ENCODE measurements around the gene ZFYVE19. TPM values are rescaled to one million over a fixed set of nuclear protein-coding genes. Genes with fewer than 3 reads are reported as not detected.

Gene ZFYVE19
- total RNA-seq, 1 donor: 17.3 TPM

DNA sequence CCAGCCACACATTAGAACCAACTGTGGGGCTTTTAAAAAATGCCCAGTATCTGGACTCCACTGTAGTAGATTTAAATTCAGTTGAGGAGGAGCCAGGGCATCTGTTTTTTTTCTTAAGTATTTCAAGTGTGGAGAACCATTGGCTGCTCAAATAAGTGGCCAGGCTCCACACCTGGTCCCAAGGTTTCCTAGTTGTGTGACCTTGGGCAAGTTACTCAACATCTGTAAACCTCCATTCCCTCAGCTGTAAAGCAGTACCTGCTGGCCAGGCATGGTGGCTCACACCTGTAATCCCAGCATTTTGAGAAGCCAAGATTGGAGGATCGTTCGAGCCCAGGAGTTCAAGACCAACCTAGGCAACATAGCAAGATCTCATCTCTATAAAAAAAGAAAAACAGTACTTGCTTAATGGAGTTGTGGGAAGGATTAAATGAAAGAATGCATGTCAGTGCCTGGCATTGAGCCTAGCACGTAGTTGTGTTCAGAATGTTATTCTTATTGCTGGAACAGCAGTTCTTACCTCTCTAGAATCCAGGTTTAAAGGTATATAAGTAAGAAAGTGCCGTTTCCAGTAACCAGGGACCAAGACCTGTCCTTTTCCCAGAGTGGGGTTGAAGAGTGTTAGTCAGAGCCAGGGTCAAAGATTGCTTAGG is 19.7 kb downstream of the ZFYVE19 start:
- no peak overlapping the region for H3K4me3 ChIP-seq (ENCODE audit: low read depth, low read length)
- TF ChIP-seq, protein P1, sequence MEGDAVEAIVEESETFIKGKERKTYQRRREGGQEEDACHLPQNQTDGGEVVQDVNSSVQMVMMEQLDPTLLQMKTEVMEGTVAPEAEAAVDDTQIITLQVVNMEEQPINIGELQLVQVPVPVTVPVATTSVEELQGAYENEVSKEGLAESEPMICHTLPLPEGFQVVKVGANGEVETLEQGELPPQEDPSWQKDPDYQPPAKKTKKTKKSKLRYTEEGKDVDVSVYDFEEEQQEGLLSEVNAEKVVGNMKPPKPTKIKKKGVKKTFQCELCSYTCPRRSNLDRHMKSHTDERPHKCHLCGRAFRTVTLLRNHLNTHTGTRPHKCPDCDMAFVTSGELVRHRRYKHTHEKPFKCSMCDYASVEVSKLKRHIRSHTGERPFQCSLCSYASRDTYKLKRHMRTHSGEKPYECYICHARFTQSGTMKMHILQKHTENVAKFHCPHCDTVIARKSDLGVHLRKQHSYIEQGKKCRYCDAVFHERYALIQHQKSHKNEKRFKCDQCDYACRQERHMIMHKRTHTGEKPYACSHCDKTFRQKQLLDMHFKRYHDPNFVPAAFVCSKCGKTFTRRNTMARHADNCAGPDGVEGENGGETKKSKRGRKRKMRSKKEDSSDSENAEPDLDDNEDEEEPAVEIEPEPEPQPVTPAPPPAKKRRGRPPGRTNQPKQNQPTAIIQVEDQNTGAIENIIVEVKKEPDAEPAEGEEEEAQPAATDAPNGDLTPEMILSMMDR (IDR thresholded peaks at IDR 0.05; ENCODE audit: insufficient read depth, low read depth, low read length): no peak
- no peak for DNase-seq (ENCODE audit: low read depth)

DNA sequence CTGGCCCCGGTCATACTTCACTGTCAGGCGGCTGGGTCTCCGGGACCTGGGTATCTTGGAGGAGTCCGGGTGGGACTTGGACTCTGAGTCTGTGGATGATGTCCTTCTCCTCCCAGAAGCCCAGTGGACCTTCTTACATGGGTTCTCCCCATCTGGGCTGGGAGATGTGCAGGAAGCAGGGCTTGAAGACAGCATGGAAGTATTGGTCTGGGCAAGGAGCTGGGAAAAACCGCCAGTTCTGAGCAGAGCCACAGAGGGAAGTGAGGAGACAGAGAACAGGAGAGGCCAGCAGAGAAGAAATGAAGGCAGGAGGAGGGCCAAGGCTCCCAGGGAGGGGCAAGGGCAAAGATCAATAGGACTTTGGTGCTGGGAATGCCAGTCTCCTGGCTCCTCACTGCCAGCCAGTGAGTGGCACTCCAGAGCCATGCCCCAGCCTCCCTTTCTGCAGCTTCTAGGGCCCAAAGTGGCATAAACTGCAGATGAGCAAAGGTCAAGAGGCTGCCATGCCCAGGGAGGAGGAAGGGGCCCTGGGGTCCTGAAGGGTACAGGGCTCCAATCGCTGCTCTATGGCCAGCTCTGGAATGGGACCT is 21.7 kb downstream of the ZFYVE19 start, which contains the start of gene PPP1R14D:
Gene PPP1R14D, minus strand, starts transcription at position 262 of the 590 bp plus-strand sequence. Its CDS starts 67 bp downstream, at position 195.
- TF ChIP-seq, protein P1 (IDR thresholded peaks at IDR 0.05; ENCODE audit: insufficient read depth, low read depth, low read length): no peak
- H3K4me3 ChIP-seq (ENCODE audit: low read depth, low read length): no peak within 1 kb of the TSS
- no peak for DNase-seq (ENCODE audit: low read depth)

DNA sequence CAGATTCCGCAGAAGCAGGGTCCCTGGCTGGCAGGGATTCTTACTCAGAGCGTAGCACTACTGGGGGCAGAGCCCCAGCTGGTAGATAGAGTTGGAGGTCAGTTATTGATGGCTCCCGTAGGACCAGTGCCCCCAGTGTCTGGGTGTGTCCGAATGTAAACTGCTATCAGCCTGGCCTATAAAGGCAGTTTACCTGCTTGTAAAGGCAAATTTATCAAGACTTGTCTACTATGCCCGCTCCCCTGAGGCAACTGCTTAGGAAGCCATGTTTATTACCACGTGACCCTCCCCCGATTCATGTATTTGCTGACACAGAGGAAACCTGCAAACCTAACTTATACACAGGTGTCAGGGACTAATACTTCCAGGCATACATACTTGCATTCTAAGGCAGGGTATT is 22.2 kb downstream of the ZFYVE19 start:
- no peak overlapping the region for H3K4me3 ChIP-seq (ENCODE audit: low read depth, low read length)
- TF ChIP-seq, protein P1 (IDR thresholded peaks at IDR 0.05; ENCODE audit: insufficient read depth, low read depth, low read length): no peak
- DNase-seq (ENCODE audit: low read depth): no peak

DNA sequence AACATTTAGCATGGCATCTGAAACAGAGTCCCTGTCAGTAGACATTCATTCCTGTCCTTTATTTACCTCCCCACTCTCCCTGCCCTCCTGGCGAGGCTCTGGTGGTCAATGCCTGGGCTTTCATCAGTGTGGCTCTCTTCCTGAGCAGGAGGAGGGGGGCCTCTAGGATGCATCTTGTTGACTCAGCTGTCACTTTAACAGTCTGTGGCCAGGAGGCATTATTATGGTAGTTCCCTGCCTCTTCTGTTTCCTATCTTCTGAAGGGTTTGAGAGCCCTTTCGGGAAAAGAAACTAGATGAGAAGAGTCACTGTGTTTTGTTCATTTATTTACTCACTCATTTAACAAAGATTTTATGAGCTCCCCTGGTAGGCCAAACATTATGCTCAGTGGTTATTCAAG is 24.0 kb downstream of the ZFYVE19 start:
- no peak overlapping the region for H3K4me3 ChIP-seq (ENCODE audit: low read depth, low read length)
- TF ChIP-seq, protein P1 (IDR thresholded peaks at IDR 0.05; ENCODE audit: insufficient read depth, low read depth, low read length): no peak
- DNase-seq (ENCODE audit: low read depth): no peak

DNA sequence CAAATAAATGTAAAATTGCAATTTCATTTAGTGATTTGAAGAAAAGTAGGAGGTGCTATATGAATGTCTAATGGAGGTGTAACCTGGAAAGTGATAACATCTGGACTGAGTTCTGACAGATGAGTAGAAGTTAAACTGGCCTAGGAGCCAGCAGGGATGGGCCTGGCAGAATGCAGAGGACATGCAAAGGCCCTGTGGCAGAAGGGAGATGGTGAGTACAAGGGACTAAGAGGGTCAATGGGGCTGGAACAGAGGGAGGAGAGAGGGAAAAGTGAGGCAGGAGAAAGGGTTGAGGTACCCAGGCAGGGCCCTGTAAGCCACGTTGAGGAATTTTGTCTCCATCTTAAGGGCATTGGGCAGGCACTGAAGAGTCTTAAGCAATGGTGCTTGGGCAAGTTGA is 25.0 kb downstream of the ZFYVE19 start:
- no peak for DNase-seq (ENCODE audit: low read depth)
- no peak overlapping the region for H3K4me3 ChIP-seq (ENCODE audit: low read depth, low read length)
- TF ChIP-seq, protein P1 (IDR thresholded peaks at IDR 0.05; ENCODE audit: insufficient read depth, low read depth, low read length): no peak

DNA sequence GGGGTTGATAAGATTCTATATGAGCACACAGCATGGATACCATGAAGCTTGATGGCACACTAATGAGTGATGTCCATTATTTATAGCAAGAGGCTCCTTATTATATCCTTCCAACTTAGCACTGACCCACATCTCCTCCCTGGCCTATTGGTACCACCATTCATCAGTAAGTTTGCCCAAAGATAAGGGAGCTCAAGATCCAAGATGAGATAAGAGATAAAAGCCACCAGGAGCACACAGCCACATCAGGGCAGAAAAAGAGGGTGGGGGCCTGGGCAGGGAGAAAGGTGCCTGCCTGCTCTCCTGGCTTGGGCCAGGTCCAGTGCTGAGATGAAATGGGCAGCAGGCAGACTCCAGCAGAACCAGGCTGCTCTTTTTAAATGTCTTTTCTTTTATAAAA is 26.0 kb downstream of the ZFYVE19 start:
- no peak for DNase-seq (ENCODE audit: low read depth)
- H3K4me3 ChIP-seq (ENCODE audit: low read depth, low read length): no peak overlapping the region
- TF ChIP-seq, protein P1 (IDR thresholded peaks at IDR 0.05; ENCODE audit: insufficient read depth, low read depth, low read length): no peak

Measured in fibroblast of villous mesenchyme (primary cell).